Anterior cingulate cortex (tissue), 58 donors: ENCODE measurements around the gene PSMC5.
"Not testable (repeated sequence)": the region's sequence is repeated elsewhere in the genome, so short reads cannot be mapped to it uniquely, and the experiment has no call there.

Experiments used
- DNase-seq, 58 donors: peaks; one replicate each; lab custom pipeline; 2025; lab: John Stamatoyannopoulos, UW

Gene PSMC5

GRCh38 chr17:63827002-63827800, at the start of gene PSMC5, which contains the start of gene FTSJ3:
Gene PSMC5, plus strand, starts transcription at chr17:63827431. Its CDS starts 60 bp downstream, at chr17:63827491.
Gene FTSJ3, minus strand, starts transcription at chr17:63827663. Its CDS starts 761 bp downstream, at chr17:63826902.
- DNase-seq, result peak; percentile 79 to 99 (median 95)

GRCh38 chr17:63780507-63780906, 46.7 kb upstream of the PSMC5 start:
- DNase-seq, result no peak

- no peak for DNase-seq
Observed at GRCh38 chr17:63780928-63781327, 46.3 kb upstream of the PSMC5 start.

- no peak for DNase-seq
Observed at GRCh38 chr17:63783522-63783921, 43.7 kb upstream of the PSMC5 start.

- DNase-seq, result no peak
Observed at GRCh38 chr17:63785556-63785955, 41.7 kb upstream of the PSMC5 start.

GRCh38 chr17:63786117-63786516, 41.1 kb upstream of the PSMC5 start:
- no peak for DNase-seq

GRCh38 chr17:63786971-63787711, 40.1 kb upstream of the PSMC5 start:
- no peak for DNase-seq

- DNase-seq, result no peak
Observed at GRCh38 chr17:63790057-63790456, 37.2 kb upstream of the PSMC5 start.

GRCh38 chr17:63792055-63792729, 35.0 kb upstream of the PSMC5 start:
- no peak for DNase-seq

GRCh38 chr17:63796375-63796774, 30.9 kb upstream of the PSMC5 start:
- not testable (repeated sequence) for DNase-seq

GRCh38 chr17:63798572-63799106, 28.6 kb upstream of the PSMC5 start:
- no peak for DNase-seq

GRCh38 chr17:63800783-63801182, 26.4 kb upstream of the PSMC5 start:
- DNase-seq, result no peak

- no peak for DNase-seq
Observed at GRCh38 chr17:63804328-63804727, 22.9 kb upstream of the PSMC5 start.

GRCh38 chr17:63805591-63805990, 21.6 kb upstream of the PSMC5 start:
- no peak for DNase-seq

GRCh38 chr17:63809970-63810369, 17.3 kb upstream of the PSMC5 start:
- DNase-seq, result no peak

GRCh38 chr17:63816123-63816522, 11.1 kb upstream of the PSMC5 start:
- no peak for DNase-seq

- DNase-seq, result no peak
Observed at GRCh38 chr17:63816669-63817068, 10.6 kb upstream of the PSMC5 start.

GRCh38 chr17:63817736-63818385, 9.4 kb upstream of the PSMC5 start:
- no peak for DNase-seq

- DNase-seq, result no peak
Observed at GRCh38 chr17:63819131-63819530, 8.1 kb upstream of the PSMC5 start.
